Osteocyte (in vitro differentiated cells): ENCODE data around the gene BFSP1. TPM values are rescaled to one million over a fixed set of nuclear protein-coding genes. Genes with fewer than 3 reads are reported as not detected.
A peak's percentile ranks its signal among the peaks of the same experiment; 100 is the strongest.

Experiments used
- DNase-seq: peaks from one replicate; pipeline ENCODE4 v3.0.0; 2021; ENCODE audit warnings: mixed read lengths; ENCODE audit not compliant: unreplicated experiment; ENCODE audit errors: extremely low spot score
- H3K27ac Mint-ChIP-seq: one replicate; pipeline ENCODE4 v1.8.0; 2021; ENCODE audit warnings: mild to moderate bottlenecking, mixed read lengths; ENCODE audit not compliant: unreplicated experiment
- H3K27me3 Mint-ChIP-seq: one replicate; pipeline ENCODE4 v1.8.0; 2021; ENCODE audit warnings: mixed read lengths; ENCODE audit not compliant: unreplicated experiment
- H3K36me3 Mint-ChIP-seq: one replicate; pipeline ENCODE4 v1.8.0; 2021; ENCODE audit warnings: mixed read lengths; ENCODE audit not compliant: unreplicated experiment
- H3K4me1 Mint-ChIP-seq: one replicate; pipeline ENCODE4 v1.8.0; 2021; ENCODE audit warnings: mixed read lengths; ENCODE audit not compliant: unreplicated experiment
- H3K4me3 Mint-ChIP-seq: one replicate; pipeline ENCODE4 v1.8.0; 2021; ENCODE audit warnings: mild to moderate bottlenecking, moderate library complexity, mixed read lengths; ENCODE audit not compliant: unreplicated experiment
- H3K9me3 Mint-ChIP-seq: one replicate; pipeline ENCODE4 v1.8.0; 2021; ENCODE audit warnings: mixed read lengths; ENCODE audit not compliant: unreplicated experiment
- total RNA-seq: library from RNA; stranded (reverse); gene quantifications from 2 replicates; pipeline ENCODE4 v1.2.1, GENCODE V29; 2021
- TF ChIP-seq, protein P1 (sequence below): fragments of 200-600 bp; sonication (generic); IDR thresholded peaks from 2 replicates; pipeline ENCODE4 v1.5.0; 2021; ENCODE audit warnings: antibody characterized with exemption, mild to moderate bottlenecking, moderate library complexity

The BFSP1 gene
- total RNA-seq, 1 donor from 2014 or later, result 13.8 TPM

DNA sequence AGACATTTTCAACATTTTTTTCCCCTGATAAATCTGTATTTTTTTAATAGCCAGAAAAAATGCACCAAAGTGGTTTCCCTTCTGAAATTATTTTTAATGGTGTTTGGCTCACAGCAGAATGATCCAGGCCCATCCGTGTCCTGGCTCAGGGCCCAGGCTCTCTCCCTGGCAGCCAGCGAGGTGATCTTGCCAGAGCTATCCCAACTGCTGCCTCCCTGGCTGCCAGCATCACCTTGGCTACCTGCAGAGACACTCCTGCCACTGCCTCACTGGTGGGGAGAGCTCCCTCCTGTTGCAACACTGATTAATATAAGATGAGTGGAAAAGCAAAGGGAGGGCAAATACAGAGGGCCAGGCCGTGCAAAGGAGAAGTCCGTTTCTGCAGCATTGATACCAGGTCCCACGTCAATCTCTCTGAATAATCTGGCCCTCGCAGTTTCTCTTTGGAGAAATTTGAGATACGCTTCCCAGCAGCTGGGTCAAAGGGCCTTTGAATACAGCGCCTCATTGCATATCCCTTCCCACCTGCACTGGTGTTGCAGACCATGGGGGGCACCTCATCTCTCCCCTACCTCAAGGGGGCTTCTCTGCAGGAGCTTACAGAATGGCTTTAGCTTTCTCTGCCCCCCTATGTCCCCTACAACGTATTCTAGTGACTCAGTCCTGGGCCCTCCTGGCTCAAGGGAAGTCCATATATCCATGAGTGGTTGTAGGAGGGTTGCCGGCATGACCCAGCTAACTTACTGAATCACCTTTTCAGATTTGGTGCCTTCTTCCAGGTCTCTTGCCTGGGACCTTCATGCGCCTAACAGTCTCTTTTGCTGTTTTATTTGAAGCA is 25.9 kb upstream of the BFSP1 start:
- Mint-ChIP-seq H3K4me1 (peaks cover 63% of the 10 kb centered on the region), H3K9me3 (peaks cover 3% of the 10 kb centered on the region), H3K27me3 (no peaks in the 10 kb centered on the region), H3K4me3 (peak overlapping the region; percentile 73), H3K27ac (peak overlapping the region; percentile 99), H3K36me3 (no peaks in the 10 kb centered on the region)
- TF ChIP-seq, protein P1, sequence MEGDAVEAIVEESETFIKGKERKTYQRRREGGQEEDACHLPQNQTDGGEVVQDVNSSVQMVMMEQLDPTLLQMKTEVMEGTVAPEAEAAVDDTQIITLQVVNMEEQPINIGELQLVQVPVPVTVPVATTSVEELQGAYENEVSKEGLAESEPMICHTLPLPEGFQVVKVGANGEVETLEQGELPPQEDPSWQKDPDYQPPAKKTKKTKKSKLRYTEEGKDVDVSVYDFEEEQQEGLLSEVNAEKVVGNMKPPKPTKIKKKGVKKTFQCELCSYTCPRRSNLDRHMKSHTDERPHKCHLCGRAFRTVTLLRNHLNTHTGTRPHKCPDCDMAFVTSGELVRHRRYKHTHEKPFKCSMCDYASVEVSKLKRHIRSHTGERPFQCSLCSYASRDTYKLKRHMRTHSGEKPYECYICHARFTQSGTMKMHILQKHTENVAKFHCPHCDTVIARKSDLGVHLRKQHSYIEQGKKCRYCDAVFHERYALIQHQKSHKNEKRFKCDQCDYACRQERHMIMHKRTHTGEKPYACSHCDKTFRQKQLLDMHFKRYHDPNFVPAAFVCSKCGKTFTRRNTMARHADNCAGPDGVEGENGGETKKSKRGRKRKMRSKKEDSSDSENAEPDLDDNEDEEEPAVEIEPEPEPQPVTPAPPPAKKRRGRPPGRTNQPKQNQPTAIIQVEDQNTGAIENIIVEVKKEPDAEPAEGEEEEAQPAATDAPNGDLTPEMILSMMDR, result no peak
- DNase-seq, result no peak

DNA sequence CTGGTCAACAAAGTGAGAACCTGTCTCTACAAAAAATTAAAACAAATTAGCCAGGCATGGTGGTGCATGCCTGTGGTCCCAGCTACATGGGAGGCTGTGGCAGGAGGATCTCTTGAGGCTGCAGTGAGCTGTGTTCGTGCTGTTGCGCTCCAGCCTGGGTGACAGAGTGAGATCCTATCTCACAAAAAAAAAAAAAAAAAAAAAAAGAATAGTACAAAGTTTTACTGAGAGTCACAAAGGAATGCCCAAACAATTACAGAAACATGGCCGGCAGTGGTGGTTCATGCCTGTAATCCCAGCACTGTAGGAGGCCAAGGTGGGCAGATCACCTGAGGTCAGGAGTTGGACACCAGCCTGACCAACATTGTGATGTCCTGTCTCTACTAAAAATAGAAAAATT is 23.9 kb upstream of the BFSP1 start:
- DNase-seq, result no peak
- no peak overlapping the region for H3K4me3 Mint-ChIP-seq
- no peaks in the 10 kb centered on the region for H3K9me3 Mint-ChIP-seq
- H3K36me3 Mint-ChIP-seq, result no peaks in the 10 kb centered on the region
- H3K27ac Mint-ChIP-seq, result no peak overlapping the region
- peaks cover 45% of the 10 kb centered on the region for H3K4me1 Mint-ChIP-seq
- H3K27me3 Mint-ChIP-seq, result no peaks in the 10 kb centered on the region
- TF ChIP-seq, protein P1, result no peak

DNA sequence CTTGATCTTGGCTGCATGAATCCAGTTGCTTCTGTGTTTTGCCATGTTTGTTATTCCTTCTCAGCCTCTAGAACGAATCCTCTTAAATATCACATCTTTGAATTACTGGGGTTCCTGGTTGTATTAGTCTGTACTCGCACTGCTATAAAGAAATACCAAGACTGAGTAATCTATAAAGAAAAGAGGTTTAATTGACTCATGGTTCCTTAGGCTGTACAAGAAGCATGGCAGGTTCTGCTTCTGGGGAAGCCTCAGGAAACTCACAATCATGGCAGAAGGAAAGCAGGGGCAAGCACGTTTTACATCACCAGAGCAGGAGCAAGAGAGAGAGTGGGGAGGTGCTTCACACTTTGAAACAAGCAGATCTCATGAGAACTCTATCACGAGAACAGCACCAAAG is 18.0 kb upstream of the BFSP1 start:
- H3K4me3 Mint-ChIP-seq, result no peak overlapping the region
- no peaks in the 10 kb centered on the region for H3K36me3 Mint-ChIP-seq
- no peaks in the 10 kb centered on the region for H3K9me3 Mint-ChIP-seq
- no peak for DNase-seq
- H3K27me3 Mint-ChIP-seq, result no peaks in the 10 kb centered on the region
- H3K4me1 Mint-ChIP-seq, result peaks cover 25% of the 10 kb centered on the region
- TF ChIP-seq, protein P1, result no peak
- no peak overlapping the region for H3K27ac Mint-ChIP-seq

DNA sequence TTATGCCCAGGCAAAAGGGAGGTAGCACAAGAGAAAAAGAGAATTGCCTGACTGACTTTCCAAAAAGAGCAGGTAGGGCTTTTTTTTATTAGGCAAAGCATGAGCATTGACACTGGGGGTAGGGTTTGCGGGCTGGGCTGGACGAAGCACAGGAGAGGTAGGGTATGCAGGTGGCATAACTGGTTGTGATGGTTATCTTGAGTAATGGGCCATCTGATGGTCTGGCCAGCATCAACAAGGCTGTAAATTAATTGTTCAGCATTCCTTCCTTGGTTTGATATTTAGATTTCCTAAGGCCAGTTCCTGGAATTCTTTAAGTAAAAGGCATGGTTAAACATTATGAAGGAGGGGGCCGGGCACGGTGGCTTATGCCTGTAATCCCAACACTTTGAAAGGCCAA is 13.9 kb upstream of the BFSP1 start:
- H3K27me3 Mint-ChIP-seq, result no peaks in the 10 kb centered on the region
- DNase-seq, result no peak
- no peaks in the 10 kb centered on the region for H3K9me3 Mint-ChIP-seq
- peak overlapping the region; percentile 71 for H3K27ac Mint-ChIP-seq
- no peak overlapping the region for H3K4me3 Mint-ChIP-seq
- peaks cover 64% of the 10 kb centered on the region for H3K4me1 Mint-ChIP-seq
- TF ChIP-seq, protein P1, result no peak
- no peaks in the 10 kb centered on the region for H3K36me3 Mint-ChIP-seq

DNA sequence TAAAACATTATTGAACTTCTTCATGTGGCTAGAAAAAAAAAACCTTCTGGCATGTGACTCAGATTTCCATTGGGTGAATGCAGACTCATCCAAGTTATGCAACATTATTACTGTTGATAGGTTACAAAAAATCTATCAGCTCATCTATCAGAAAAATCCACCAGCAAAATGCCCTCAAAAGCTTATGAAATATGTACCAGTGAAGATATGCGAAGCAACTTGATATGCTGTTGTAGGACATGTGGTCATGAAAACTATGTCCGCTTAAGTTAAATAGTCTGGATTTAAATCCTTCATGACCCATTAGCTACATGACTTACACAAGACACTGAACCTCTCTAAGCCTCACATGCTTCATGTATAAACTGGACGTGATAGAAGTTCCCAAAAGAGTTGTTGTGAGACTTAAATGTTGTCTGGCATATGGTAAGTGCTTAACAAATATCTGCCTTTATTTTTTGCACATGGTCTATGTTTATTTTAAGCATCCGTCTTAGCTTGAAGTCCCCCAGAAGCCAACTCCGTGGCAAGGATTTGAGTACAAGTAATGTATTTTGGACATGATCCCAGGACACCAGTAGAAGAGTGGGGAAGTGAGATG is 12.5 kb upstream of the BFSP1 start:
- TF ChIP-seq, protein P1, result no peak
- Mint-ChIP-seq H3K4me3 (peak overlapping the region; percentile 36), H3K9me3 (no peaks in the 10 kb centered on the region), H3K36me3 (no peaks in the 10 kb centered on the region), H3K27me3 (no peaks in the 10 kb centered on the region), H3K4me1 (peaks cover 71% of the 10 kb centered on the region), H3K27ac (peak overlapping the region; percentile 96)
- DNase-seq, result no peak
